Fibroblast of the conjunctiva (primary cell): ENCODE results near the gene TBC1D5.
"Not testable (repeated sequence)": the region's sequence is repeated elsewhere in the genome, so short reads cannot be mapped to it uniquely, and the experiment has no call there.

ENCODE experiments used
- DNase-seq: peaks from one replicate; pipeline ENCODE4 v3.0.0-alpha.2; 2010; ENCODE audit warnings: low read depth

TBC1D5 gene

GRCh38 chr3:17714473-17714872 lies 28.0 kb downstream of the TBC1D5 start:
- DNase-seq = no peak

- no peak for DNase-seq
These were observed 33.1 kb downstream of the TBC1D5 start for GRCh38 chr3:17709236-17709810.

DNA sequence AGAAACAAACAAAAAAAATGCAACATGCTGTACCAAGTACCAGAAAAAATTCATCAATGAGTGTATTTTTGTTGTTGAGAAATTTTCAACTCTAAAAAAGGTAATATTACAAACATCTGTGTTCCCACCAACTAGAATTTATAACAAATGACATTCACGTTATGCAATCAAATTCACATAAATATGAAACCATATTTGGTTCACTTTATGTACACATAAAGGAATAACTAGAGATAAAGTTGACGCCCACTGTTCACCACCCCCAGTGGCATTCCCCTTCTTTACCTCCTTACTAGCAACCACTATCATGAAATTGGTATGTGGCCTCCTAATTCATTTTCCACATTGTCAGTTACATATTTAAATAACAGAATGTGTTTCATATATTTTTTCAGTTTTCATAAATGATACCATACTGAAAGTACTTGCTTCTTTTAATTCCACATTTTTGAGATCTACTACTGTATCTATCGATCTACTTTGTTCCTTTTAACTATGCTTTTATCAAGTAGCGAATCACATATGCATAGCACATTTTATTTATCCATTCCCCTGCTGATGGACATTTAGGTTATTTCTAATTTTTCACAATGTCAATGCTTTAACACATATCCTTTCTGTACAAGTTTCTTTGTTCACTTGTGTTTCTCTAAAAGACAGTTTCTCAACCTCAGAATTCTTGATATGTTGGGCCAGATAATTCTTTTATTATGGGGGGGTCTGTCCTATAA lies 34.5 kb downstream of the TBC1D5 start:
- no peak for DNase-seq

DNA sequence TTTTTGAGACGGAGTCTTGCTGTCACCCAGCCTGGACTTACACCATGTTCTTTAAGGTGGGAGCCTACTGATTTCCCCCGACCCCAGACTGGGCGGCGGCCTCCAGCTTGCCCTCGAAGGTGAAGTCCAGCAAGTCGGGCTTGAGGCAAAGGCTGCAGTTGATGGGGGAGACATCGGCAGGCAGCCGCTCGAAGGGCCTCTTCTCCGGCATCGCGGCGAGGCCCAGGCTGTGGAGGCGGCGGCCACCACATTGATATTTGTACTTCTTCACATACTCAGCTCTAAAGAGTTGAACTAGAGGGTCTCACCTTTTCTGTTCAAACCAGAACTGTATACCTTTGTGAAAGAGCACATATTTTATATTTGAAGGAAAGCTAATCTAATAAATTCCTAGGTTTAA lies 36.4 kb downstream of the TBC1D5 start:
- not testable (repeated sequence) for DNase-seq

DNA sequence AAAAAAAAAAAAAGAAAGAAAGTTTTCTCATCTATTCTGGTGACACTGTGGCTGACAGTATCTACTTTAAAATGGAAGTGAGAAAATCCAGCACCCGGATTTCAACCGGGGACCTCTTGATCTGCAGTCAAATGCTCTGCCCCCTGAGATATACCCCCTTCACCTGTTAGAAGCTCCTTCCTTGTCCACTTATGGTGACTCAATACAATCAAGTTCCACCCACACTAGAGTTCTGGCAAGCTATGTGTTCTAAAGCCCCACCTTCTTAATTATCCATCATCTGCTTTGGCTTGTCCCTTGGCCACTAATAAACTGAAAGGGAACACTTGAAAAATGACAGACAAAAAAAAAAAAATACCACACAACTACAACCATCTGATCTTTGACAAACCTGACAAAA lies 42.6 kb downstream of the TBC1D5 start:
- not testable (repeated sequence) for DNase-seq

DNA sequence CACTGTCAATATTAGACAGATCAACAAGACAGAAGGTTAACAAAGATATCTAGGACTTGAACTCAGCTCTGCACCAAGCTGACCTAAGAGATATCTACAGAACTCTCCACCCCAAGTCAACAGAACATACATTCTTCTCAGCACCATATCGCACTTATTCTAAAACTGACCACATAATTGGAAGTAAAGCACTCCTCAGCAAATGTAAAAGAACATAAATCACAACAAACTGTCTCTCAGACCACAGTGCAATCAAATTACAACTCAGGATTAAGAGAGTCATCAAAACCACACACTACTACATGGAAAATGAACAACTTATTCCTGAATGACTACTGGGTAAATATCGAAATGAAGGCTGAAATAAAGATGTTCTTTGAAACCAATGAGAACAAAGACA lies 46.8 kb downstream of the TBC1D5 start:
- DNase-seq = not testable (repeated sequence)

DNA sequence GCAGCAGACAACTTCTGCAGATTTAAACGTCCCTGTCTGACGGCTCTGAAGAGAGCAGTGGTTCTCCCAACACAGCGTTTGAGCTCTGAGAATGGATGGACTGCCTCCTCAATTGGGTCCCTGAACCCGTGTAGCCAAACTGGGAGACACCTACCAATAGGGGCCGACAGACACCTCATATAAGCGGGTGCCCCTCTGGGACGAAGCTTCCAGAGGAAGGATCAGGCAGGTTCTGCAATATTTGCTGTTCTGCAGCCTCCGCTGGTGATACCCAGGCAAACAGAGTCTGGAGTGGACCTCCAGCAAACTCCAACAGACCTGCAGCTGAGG lies 48.8 kb downstream of the TBC1D5 start:
- DNase-seq = not testable (repeated sequence)

DNA sequence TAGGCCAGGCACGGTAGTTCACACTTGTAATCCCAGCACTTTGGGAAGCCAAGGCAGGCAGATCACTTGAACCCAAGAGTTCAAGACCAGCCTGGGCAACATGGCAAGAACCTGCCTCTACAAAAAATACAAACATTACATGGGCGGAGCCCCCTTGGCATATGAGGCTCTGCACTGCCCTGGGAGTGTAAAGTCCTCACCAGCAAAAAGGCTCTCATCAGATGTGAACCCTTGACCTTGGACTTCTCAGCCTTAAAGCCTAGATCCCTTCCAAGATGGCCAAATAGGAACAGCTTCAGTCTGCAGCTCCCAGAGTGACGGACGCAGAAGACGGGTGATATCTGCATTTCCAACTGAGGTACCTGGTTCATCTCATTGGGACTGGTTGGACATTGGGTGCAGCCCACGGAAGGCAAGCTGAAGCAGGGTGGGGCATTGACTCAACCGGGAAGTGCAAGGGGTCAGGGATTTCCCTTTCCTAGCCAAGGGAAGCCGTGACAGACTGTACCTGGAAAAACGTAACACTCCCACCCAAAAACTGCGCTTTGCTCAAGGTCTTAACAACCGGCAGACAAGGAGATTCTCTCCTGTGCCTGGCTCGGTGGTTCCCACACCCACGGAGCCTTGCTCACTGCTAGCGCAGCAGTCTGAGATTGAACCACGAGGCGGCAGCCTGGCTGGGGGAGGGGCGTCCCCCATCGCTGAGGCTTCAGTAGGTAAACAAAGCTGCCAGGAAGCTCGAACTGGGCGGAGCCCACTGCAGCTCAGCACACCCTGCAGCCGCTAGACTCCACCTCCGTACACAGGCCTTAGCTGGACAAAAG lies 49.4 kb downstream of the TBC1D5 start:
- DNase-seq = not testable (repeated sequence)

- no peak for DNase-seq
These were observed 54.9 kb downstream of the TBC1D5 start for GRCh38 chr3:17687566-17687965.

DNA sequence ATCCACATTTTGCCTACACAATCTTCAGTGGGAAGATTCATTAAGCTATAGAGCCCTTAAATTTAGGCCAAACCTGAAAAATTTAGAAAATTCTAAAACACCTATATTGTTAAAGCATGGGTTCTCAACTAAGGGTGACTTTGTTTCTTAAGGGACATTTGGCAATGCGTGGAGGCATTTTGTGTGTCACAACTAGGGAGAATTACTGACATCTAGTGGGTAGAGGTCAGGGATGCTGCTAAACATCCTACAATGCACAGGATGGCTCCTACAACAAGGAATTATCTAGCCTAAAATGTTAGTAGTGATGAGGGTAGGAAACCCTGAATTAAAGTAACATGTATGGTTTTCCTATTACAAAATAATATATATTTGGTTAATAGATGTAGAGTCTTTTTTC lies 55.8 kb downstream of the TBC1D5 start:
- DNase-seq = no peak

DNA sequence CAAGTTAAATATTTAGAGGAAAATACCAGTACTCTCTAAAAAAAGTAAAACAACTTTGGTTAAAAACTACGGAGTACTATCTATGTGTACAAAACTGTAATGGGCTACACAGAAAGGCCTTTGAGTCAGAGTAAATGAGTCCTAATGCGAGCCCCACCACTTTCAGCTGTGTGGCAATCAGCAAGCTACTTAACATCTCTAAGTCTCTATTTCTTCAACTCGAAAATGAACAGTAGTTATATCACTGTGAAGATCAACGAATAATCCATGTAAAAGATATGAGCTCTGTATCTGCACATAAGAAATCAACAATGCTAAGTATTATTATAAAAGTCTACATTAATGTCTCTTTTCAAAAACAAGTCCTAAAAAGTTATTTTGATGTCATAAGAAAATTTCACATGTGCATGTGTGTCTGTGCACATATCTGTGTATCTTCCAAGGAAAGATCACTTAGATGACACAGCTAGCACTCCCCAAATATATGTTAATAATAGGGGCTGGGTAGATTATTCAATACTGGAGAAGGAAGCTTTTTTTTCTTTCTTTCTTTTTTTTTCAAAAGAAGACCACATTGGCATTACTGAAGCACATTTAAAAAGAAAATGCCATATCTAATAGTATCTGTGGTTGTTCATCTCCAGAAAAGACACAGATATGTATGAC lies 58.8 kb downstream of the TBC1D5 start:
- no peak for DNase-seq

GRCh38 chr3:17680530-17680929 lies 61.9 kb downstream of the TBC1D5 start:
- DNase-seq = no peak

DNA sequence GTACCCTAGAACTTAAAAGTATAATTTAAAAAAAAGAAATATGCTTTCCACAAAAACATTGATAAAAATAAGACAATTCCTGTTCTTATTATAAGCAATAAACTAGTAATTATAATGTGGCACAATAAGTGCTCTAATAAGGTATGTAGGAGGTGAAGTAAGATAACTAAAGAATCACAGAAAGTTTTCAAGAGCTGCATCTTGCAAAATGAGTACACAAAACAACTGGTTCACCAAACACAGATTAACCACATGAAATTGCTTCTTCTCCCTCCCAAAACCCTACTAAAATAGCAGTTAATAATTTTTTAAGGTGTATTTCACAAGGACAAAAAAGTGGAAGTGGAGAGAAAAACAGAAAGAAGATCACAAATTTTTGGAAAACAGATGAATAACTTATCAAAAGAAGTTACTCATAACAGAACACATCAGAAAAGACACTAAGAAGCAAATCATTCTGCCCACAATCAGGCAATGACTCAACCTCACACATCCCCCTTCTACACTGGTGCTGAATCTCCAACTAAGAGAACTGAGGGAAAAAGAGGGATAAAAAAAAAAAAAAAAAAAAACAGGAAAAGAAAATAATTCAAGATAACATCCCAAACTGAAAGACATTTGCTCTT lies 64.2 kb downstream of the TBC1D5 start:
- no peak for DNase-seq

GRCh38 chr3:17674082-17674686 lies 68.2 kb downstream of the TBC1D5 start:
- DNase-seq = no peak

DNA sequence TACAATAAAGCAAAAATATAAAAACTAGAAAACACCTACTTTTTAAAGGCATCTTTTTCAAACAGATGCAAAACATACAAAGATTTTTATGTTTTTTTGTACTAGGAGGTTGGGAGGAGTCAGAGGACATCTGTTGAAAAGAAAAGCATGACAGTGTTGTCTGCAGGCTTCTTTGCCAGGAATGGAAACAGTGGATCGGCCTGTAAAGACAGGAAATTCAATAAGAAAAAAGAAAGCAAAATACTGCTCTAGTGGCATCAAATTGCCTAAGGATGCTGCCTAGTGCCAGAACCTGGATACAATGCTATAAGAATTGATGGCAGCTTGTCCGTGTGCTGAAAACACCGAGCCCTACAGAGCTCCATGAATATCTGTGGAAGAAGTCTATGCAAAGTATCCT lies 69.9 kb downstream of the TBC1D5 start:
- DNase-seq = peak; percentile 4

DNA sequence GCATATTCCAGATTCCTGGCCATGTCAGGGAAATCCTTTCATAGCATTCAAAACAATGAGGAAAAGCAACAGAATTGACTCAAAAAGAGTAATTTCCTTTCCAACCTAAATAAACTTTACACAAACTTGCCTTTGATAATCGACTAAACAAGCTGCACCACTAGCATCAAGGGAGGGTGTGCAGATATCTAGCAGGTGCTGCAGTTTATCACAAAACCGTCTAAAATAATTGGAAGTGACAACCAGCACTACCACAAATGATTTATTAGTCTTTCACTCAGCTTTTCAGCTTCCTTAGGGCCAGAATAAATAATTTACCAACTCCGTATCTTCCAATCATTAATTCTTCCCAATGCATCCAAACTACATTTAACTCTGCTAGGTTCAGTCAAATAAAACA lies 71.7 kb downstream of the TBC1D5 start:
- no peak for DNase-seq

DNA sequence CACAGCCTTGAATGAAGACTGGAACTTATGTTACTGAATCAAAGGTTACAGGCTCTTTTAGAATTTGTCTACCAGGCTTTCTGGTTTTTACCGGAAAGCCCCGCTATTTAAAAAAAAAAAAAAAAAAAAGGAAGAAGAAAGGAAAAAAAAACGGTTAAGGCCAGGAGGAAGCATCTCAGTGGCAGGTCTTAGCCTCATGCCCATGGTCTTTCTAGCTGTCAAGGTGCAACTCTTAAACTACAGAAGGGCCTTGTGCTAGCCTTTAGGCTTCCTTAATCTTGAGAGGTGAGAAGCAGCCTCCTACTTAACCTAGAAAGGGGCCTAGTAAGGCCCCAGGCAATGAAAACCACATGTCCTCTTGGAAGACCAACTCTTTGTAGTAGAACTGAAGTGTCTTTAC lies 77.5 kb downstream of the TBC1D5 start:
- DNase-seq = no peak

- DNase-seq = no peak
These were observed 86.2 kb downstream of the TBC1D5 start for GRCh38 chr3:17656264-17656663.

DNA sequence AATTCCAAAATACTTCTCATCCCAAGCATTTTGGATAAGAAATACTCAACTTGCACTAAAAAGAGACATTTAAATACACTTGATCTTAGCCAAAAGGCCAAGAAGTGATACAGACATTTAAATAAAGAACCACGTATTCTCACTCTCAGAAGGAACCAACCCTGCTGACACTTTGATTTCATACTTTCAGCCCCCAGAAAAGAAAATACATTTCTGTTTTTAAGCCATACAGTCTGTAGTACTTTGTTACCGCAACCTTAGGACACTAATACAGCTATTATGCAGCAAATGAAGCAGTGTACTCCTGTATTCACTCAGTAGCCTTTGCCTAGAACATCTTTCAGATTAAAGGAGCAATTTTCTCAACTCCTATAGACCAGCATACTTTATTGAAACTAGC lies 86.7 kb downstream of the TBC1D5 start:
- no peak for DNase-seq

GRCh38 chr3:17649748-17650147 lies 92.7 kb downstream of the TBC1D5 start:
- not testable (repeated sequence) for DNase-seq

DNA sequence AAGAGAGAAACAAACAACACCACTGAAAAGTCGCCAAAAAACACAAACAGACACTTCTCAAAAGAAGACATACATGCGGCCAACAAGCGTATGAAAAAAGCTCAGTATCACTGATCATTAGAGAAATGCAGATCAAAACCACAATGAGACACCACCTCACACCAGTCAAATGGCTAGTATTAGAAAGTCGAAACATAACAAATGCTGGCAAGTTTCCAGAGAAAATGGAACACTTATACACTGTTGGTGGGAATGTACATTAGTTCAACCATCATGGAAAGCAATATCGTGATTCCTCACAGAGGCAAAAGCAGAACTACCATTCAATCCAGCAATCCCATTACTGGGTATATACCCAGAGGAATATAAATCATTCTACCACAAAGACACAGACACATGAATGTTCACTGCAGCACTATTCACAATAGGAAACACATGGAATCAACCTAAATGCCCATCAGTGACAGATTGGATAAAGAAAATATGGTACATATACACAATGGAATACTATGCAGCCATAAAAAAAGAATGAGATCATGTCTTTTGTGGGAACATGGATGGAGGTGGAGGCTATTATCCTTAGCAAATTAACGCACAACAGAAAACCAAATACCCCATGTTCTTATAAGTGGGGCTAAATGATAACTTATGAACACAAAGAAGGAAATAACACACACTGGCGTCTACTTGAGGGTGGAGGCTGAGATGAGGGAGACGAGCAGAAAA lies 93.6 kb downstream of the TBC1D5 start:
- not testable (repeated sequence) for DNase-seq
